Embryonic facial prominence (tissue), 1 donor: ENCODE results near the gene NECAB2.

ENCODE experiments used
- DNase-seq: peaks from one replicate; pipeline ENCODE4 v3.0.0-alpha.2; 2016; ENCODE audit errors: extremely low spot score

The NECAB2 gene

DNA sequence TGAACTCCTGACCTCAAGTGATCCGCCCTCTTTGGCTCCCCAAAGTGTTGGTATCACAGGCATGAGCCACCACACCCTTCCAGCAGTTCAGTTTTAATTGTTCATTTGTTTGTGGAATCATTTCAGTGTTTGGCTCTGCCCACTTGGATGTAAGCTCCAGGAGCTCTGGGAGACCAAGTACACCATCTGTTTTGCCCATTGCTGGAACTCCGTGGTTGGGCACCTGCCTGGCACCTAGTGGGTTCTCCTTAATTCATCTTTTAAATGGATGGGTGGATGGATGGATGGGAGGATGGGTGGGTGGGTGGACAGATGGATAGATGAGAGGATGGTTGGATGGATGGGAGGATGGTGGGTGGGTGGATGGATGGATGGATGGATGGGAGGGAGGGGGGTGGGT is 953 bp upstream of the NECAB2 start:
- DNase-seq: no peak

DNA sequence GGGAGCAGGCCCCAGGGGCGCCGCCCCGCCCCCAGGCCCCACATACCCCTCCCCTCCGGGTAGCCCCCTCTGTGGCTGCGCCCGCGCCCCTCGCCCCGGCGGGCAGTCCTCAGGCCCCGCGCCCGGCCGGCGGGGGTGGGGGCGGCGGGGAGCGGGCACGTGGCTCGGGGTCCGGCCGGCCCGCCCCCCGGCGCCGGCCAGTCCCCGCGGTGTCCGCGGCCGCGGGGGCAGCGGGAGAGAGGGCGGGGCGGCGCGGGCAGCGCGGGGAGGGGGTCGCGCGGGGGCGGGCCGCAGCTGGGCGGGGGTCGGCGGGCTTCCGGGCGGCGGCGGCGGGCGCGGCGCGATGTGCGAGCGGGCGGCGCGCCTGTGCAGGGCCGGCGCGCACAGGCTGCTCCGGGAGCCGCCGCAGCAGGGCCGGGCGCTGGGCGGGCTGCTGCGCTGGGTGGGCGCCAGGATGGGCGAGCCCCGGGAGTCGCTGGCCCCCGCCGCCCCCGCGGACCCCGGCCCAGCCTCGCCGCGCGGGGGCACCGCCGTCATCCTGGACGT is 335 bp downstream of the NECAB2 start:
- DNase-seq: no peak

DNA sequence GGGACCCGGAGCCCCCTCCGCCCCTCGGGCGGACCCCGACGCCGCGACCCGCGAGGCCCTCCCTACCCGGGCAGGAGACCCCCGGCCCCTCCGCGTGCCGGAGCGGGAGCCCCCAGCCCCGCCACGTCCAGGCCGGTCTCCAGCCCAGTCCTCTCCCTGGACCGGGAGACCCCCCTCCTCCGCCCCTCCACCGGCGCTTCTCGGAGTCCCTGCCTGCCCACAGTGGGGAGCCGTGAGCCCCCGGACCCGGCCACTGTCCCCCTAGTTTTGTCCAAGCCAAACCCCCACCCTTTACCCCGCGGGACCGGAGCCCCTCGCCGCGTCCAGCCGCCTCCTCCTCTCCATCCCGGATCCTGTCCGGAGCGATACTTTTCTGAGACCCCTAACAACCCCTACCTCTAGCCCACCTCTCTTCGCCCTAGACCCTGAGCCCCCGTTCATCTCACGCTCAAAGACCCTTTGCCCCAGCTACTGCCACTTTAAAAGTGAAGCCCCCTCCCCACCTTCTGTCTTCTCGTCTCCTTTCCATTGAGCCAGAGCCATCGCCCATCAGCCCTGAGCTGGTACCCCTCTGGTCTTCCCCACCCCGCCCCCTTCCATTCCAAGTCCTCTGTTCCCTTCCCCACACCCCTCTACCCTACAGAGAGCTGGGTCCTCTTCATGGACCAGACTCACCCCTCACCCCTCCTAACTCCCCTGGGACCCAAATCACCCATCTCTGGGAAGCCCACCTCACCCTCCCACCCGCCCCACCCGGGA is 1.0 kb downstream of the NECAB2 start:
- DNase-seq: no peak

DNA sequence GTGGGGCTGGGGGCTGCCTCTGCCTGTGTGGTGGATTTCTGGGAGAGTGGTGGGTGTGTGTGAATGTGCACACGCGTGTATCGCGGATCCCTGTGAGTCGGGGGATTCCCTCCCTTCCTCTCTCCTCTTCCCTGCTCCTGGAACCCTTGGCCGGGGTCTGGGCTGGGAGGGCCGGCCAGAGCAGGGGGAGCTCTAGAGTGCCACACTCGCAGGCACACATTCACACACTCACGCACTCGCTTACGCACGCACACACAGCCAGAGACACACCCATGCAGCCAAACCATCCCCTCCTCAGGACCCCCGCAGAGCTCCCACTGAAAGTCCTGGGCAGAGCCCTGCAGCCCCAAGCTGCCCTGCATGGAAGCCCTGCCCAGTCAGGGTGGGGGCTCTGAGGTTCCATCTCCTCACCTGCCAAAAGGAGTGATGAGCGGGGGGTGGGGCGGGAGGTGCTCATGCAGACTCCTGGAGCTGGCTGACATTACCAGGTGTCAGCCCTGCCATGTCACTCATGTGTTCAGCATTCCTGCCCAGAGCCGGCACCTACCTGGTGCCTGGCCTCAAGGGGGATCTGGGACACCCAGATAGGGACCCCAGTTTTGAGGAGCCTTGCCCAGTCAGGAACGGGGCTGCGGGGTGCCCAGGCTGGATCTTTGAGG is 1.9 kb downstream of the NECAB2 start:
- DNase-seq: no peak

DNA sequence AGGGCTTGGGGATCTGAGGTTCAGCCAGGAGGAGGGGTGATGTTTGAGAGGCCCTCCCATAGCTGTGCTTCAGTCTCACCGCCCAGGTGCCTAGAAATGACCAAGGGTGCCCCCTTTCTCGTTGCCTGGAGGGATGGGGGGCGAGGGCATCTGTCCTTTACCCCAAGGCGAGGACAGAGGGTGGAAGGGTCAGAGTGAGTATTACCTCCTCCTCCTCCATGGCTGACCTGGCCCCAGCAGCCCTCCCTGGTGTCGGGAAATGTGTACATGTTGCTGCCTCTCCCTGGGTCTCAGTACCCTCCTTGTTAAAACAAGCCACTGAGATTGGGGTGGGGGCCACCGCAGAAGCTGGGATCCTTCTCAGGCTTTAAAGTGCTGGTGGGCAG is 2.4 kb downstream of the NECAB2 start:
- DNase-seq: no peak

DNA sequence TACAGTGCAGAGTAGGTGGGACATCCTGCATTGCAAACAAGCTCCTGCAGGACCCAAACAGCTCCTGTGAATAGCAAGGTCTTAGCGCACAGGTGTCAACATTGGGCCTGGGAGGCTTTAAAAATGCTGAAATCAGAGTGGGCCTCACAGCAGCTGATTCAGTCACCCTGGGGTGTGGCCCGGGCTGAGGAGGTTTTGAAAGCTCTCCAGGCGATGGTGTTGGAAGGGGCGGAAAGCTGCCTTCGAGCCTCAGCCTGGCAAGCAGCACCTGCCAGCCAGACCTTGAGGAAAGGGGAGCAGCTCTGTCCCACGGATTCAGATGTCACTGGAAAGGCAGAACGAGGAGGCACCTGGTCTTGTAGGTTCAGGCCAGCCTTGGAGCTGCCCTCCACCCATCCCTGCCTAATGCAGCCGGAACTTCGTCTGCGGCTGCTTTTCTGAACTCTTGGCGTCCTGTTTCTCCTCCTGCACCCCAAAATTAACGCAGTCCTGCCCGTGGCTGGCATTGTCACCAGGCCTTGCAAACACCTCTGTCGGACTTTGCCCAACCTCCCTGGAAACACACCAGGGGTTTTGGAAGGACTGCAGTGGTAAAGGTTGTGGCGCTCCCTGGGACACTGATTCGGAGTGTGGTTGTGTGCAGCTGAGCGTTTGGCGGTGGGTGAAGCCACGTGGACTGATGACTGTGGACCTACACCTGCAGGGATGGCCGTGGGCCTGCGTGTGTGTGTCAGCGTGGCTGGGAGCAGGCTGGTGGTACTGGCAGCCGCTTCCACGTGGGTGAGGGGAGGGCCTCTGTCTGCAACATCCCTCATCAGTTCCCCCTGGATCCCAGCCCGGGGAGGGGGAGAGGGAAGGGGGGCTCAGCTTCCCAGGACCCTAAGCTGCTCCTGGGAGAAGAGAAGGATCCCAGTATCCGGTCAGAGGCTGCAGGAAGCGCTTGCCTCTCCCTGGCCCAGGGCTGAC is 3.4 kb downstream of the NECAB2 start:
- DNase-seq: no peak

DNA sequence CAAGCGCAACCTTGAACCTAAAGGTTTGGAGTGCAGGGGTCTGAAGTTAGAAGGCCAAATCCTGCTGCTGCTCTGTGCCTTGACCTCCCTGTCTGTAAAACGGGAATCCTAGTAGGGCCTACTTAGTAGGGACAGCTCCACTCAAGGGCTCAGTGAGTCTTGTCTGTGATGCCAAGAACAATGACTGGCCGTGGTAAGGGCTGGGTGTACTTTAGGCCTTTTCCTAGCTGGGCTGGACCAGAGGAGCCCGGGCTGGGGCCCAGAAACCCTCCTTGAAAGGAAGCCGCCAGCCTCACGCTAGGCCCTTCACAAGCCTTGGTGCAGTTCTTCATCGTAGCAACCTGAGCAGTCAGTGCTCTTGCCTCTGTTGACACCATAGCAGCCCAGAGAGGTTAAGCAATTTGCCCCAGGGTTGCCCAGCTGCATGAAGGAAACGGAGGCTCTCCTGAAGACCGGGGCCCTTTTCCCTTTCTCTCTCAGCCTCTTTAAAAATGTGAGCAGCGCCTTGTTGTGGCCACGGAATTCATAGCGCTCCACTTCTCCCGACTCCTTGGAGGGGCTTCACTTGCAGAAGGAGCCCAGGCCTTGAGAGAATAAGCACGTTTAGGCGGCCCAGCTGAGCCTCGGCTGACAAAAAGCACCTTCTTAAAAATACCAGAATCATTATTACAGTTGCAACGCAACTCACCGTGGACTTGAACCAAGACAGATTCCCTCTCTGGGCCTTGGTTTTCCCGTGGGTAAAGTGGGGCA is 4.4 kb downstream of the NECAB2 start:
- DNase-seq: no peak

DNA sequence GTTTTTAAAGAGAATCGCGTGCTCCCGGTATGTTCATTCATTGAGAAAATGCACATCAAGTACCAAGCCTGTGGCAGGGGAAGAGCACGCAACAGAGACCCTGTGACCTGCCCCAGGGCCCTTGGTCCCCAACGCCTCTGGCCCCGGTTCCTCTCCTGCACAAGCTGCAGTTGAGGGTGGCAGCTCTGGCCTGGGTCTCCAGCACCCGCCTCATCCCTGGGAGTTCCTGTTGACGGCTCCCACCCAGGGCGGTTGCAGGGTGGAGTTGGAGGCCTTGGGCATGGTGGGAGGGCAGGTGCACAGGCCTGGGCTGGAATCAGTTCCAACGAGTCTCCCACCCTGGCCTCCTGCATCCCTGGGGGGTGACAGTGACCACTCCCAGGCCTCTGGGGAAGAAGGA is 5.0 kb downstream of the NECAB2 start:
- DNase-seq: no peak

DNA sequence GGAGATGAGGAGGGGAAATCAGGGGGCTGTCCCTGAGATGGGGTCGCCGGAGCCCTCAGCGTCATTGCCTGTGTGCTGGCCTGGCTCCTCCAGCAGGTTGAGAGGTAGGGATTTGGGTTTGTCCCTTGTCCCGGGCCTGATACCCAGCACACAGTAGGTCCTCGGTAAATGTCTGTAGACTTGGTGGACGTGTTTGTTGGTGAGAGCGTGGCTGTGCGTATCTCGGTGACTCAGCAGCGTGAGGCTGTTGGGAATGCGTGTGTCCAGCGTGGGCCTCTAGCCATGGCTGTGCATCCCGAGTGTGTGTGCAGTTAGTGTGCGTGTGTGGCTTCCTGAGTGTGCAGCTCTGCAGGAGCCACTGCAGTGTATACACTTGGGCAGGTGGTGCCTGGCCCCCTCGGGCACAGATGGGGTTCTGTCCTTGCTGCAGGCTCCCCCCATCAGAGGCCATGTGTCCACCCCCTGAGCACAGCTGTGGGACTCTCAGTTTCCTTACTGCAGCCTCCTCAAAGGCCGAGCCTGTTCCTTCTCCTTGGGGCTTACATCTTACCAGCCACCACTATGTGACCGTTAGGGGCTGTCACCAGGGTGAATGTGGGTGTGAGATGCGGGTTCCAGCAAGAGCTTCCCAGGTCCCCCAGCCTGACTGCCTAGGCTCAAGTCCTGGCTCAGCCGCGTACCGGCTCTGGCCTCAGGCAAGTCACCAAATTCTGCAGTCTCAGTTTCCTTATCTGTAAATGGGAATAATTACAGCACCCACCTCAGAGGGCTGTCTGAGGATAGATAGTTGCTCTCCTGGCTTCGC is 5.7 kb downstream of the NECAB2 start:
- DNase-seq: no peak

DNA sequence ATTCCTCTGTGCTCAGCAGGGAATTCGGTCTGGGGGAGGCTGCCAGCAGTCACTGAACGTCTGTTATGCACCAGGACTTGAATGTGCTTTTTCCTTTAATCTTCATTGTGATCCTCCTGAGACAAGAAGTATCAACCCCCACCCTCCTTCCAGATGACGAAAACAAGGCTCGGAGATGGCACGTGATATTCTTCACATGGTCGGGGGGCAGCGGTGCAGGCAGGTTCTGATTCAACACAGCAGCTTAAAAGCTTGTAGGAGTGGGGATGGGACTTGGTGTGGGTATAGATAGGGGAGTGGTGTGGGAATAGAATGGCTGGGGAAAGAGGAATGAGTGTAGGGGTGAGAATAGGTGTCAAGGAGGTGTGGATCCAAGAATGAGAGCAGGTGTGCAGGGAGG is 6.4 kb downstream of the NECAB2 start:
- no peak for DNase-seq

DNA sequence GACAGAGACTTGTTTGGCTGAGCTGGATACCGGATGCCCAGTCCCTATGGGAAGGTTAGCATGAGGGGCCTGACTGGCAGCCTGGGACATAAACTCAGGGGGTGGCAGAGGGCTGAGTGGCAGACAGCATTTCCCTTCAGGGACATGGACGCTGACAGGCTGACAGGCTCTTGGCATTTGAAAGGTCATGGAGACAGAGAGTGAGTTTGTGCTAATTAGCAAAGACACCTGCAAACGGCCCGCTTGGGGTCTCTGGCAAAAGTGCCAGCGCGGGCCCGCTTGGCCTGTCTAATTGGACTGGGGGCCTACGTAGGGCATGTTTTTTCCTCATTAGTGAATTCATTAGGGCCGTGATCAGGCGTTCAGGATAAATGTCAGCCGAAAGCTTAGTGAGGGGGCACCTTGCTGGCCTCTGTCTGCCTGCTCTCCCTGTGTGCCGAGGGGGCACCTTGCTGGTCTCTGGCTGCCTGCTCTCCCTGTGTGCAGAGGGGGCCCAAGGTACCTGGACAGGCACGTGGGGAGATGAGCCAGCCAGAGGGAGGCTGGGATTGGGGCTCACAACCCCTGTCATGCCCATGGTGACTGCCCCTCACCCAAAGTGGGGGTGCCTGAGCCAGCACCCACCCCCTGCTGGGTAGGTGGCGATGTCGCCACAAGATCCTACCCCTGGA is 7.7 kb downstream of the NECAB2 start:
- DNase-seq: no peak

DNA sequence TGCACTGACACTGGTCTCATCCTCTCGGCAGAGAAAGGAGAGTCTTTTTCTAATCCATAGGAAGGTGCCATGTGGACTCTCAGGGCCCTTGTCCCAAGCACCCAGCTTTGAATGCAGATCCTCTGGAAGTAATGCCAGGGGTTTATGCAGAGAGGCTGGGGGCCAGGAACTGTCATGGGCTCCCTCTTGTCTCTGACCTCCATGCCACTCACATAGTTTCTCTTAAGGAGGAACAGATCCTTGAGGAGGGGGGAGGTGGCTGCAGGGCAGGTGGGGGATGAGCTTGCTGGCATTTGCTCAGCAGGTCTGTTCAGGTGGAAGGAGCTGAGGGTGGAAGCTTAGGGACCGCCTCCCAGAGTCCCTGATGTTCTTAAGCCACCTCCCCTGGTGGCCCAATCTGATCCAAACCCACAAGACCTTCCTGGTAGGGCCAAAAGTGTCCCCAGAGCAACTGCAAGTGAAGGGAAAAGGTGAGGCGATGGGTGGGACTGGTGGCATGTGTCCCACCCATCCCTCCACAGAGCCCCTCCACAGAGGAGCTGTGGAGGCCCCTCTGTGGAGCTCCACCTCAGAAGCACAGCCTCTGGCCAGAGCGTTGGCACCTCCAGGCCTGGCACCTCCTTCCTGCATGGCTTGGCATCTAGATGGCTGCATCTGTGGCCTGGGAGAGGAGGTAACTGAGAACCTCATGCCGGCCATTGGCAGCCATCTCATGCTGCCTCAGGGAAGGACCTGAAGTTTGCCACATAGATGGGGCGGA is 9.2 kb downstream of the NECAB2 start:
- no peak for DNase-seq

DNA sequence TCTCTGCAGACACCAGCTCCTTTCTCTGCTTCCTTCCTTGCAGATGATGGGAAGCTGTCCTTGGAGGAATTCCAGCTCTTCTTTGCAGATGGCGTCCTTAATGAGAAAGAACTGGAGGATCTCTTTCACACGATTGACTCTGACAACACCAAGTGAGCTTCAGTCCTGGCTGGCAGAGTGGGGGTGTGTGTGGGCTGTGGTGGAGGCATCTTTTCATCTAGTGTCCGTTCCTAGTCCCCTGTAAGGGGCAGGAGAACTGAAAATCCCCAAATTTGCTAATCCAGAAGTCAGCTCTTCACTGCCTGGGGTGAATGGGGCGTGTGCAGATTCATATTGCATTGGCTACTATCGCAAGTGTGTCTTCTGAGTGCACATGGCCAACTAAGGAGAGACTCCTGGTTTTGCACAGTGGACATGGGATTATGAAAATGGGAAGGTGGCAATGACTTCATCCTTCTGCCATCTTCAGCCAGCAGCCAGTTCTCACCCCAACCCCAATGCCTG is 10.4 kb downstream of the NECAB2 start:
- no peak for DNase-seq

DNA sequence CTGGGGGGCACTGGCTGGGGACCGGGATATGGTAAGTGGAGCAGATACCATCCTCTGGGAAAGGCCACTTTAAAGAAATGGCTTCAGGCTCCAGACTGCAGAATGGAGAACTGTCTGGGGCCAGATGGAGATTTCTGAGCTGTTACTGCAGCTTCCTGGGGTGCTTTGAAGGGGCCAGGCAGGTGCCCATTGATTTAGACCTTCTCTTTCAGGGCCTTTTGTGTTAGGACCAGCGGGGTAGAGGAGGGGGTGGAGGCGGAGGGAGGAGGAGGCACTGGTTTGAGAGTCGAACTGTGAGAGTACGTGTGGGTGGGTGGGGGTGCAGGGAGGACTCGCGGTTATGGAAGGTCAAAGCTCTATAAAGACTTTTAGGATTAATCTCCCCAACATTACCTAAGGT is 11.4 kb downstream of the NECAB2 start:
- no peak for DNase-seq

DNA sequence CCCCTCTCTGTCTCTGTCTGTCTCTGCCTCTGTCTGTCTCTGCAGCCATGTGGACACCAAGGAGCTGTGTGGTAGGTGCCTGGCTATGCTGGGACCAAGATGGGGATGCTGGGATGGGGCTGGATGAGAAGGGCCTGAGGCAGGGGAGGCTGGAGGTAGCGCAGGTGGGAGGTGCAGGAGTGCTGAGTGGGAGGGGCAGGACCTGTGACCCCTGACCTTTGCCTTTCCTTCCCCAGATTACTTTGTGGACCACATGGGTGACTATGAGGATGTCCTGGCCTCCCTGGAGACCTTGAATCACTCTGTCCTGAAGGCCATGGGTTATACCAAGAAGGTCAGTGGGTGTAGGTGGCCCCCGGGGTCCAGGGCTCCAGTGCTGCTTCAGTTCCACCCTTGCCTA is 12.8 kb downstream of the NECAB2 start:
- DNase-seq: no peak

DNA sequence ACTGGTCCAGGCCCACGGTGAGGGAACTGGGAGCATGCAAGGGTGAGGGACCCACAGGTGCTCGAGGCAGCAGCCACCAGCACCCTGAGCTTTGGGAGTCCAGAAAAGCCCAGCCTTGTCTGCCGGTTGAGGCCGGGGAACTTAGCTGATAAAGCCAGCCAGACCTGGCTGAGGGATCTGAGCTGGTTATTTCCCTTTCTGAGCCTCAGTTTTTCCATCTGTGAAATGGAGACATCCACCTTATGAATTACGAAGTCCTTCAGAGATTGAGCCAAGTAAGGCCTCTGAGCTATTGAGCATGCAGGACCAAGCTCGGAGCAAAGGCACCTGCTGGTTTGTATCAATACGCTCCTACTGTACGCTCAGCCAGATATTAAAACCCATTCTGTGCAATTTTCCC is 13.8 kb downstream of the NECAB2 start:
- DNase-seq: no peak

DNA sequence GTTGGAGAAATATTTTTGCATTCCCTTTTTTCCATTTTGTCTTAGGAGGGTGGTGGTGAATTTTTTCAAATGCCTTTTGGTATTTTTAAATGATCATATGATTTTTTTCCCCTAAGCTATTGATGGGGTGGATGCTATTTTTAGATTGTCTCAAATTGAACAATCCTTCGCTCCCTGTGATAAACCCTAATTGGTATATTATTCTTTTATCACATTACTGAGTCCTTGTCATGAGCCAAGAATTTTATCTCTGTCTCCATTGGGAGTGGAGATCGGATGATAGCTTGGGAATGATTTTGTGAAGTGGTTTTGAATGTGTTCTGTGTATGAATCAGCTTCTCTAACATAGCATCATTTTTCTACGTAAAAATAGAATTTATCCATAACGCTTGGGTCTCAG is 15.4 kb downstream of the NECAB2 start:
- no peak for DNase-seq

DNA sequence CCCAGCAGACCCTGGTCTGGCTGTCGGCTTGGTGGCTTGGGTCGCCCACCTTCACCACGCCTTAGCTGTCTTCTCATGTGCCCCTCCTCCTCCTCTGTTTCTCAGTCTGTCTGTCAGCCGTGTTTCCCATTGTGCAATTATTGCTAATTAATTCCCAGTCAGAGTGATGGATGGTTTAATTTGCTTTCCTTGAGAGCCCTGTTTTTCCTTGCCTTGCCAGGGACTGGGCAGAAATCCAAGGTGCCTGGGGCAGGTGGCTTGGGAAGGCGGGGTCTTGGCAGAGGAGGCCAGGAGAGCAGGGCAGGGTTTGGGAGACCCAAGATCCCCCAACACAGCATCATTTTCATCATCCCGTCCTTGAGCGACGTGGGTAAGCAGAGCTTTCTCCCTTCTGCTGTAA is 21.3 kb downstream of the NECAB2 start:
- no peak for DNase-seq

DNA sequence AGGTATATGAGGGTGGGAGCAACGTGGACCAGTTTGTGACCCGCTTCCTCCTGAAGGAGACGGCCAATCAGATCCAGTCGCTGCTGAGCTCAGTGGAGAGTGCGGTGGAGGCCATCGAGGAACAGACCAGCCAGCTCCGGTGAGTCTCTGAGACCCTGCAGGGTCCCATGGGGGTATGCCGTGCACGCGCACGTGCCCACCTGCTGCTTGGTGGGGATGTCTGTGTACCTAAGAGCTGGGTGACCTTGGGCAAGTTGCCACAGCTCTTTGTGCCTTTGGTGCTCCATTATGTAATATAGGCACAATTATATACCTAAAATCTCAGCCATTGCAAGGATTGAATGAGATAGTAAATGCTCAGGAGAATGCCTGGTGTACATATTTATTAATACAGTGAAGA is 22.4 kb downstream of the NECAB2 start:
- DNase-seq: no peak
